Measurements from ENCODE around the gene GORASP1.

The GORASP1 gene

GRCh38 chr3:39101022-39101689 lies 6.3 kb downstream of the GORASP1 start:
- peak; percentile 63 for DNase-seq

DNA sequence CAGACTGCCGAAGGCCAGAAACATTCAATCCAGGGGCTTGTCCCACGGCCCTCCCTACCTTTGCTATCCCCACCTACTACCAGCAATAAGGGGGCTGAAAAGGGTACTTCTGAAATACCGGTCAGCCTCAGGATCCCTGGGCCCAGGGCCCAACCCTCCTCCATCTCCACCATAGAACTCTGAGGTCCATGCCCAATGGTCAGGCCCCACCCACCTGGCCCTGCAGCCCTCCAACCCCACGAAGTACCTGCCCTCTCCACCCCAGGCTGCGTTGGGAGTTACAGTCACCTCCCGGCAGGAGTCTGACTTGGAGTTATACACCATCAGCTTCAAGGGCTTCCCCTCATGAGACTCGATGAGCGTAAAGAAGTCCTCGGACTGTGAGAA lies 6.9 kb downstream of the GORASP1 start:
- no peak for DNase-seq

DNA sequence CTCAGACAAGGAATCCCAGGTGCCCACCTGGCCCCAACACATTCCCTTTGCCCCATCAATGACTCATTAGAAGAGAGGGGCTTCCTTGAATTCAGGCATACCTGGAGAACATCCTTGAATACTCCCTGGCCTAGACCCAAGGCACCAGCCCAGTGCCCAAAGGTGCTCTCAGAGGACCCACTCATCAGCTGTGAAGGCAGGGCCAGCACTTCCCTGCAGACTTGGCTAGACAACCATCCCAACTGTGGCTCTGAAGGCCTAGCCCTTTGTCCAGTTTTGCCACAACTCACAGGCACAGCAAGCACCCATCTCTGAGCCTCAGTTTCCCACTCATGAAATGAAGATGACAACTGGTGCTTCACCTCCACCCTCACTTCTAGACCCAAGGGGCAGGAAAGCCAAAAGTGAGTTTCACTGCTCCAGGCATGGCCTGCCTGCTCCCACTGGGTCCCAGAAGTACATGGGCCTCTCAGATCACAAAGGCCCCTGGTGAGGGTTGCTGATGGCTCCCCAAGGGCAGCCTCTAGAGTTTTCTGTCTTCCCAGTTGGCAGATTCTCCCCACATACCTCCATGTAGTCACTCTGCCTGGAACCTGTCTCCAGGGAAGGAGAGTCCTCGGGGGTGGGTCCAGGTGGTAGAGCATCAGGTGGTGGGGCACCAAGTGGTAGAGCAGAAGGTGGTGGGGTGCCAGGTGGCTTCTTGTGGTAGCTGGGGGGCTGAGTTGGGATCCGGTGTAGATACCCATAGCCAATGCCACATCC lies 7.5 kb downstream of the GORASP1 start:
- DNase-seq: no peak

DNA sequence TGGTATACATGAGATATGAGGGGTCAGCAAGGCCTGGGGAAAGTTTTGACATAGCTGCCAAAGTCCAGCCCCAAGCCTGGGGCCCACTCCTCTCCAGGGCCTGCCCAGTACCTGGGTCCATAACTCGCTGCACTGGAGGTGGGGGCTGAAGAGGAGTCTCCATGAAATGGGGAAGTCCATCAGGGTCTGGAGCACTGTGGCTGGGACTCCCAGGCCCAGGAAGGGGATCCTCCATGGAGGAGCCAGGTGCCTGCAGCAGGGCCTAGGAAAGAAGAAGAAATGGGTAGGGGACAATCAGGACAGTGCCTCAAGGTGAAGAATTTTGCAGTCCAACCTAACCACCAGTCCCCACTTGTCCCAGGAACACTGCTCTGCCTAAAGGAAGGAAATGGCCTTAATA lies 8.2 kb downstream of the GORASP1 start:
- DNase-seq: no peak

- DNase-seq: no peak
Measured at GRCh38 chr3:39098473-39099000, 8.9 kb downstream of the GORASP1 start.

- DNase-seq: no peak
Measured at GRCh38 chr3:39097716-39098472, 9.5 kb downstream of the GORASP1 start.

DNA sequence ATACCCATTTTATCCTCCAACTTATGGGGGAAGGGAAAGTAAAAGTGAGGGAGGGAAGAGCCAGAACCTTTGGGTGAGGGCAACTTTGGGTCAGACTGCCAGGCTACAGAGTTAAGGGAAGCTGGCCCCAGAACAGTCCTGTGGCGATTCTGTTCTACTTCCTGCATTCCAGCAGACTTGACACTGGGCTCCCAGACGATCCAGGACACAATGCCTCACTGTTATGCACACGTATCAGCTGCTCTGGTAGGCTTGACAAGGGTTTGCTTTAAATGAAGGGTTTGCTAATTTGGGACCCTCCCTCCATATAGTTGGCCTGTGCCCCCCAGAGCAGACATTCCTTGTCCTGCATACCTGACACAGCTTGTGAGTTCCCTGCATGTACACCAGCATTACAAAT lies 10.7 kb downstream of the GORASP1 start:
- no peak for DNase-seq

DNA sequence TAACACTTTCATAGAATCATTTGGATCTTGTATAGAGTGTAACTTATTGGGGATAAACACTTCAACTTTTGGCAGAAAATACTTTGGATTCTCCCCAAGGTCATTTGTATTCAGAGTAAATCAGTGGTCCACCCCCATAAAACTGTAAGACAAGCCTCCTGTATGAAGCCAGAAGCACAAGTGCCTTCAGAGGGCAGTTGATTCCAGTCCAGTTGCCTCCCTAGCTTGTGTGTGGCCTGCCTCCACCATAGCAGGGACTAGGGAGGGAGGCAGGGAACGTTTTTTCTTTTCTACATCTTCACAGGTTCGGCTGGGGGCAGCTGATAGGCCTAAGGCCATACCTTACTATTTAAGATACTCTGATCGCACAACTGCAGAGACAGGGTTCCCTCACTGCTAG lies 11.6 kb downstream of the GORASP1 start:
- DNase-seq: no peak

GRCh38 chr3:39094851-39095677 lies 12.4 kb downstream of the GORASP1 start:
- no peak for DNase-seq

GRCh38 chr3:39090922-39091321 lies 16.5 kb downstream of the GORASP1 start:
- no peak for DNase-seq

DNA sequence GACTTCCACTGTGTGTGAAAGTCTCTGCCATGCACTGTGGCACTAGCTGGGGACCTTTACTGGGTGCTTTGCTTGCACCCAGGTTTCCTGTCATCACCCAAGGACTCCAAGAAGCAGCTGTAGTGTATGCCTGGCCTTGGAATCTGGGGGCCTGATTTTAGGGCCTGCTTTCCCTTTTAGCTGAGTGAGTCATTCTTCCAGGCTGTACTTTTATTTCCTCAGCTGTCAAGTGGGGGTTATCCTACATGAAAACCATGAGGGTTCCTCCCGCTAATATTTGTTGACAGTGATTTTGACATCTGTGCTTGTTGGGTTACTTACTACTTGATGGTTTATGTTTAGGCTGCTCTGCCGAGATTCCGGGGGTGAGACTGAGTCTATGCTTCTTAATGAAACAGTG lies 18.5 kb downstream of the GORASP1 start:
- DNase-seq: no peak

- no peak for DNase-seq
Measured at GRCh38 chr3:39088456-39088855, 19.0 kb downstream of the GORASP1 start.

DNA sequence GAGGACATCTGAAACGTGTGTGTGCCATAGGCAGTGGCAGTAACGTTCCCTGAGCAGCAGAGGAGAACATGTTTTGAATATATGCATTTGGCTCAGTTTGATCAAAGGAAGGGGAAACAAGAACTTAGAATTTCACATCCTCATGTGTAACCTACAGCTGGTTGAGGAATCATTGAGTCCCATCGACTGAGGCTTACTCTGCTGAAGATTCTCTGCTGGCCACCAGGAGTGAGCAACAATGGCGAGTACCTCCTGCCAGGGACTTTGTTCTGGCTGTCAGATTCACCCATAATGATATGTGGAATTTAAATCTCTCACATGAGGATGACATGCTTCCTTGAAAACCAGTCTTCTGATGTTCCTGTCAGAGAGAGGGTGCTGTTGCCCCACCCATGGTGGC lies 21.3 kb downstream of the GORASP1 start:
- no peak for DNase-seq

GRCh38 chr3:39082666-39083313 lies 24.6 kb downstream of the GORASP1 start:
- no peak for DNase-seq

- DNase-seq: no peak
Measured at GRCh38 chr3:39080026-39080425, 27.4 kb downstream of the GORASP1 start.

DNA sequence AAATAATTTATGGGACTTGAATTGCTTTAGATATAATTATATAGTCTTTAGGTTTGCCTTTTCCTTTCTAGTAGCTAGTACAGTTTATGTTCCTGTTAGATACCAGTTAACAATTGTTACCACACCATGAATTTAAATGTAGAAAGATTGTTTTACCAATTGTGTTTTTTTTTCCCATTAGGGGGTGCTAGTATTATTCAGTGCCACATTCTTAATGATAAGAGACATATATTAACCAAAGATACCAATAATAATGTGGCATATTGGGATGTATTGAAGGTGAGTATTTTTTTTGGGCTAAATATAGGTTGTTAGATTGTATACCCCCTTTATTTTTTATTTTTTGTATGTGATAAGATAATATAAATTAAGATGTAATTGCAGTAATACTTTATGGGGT lies 27.9 kb downstream of the GORASP1 start:
- DNase-seq: no peak

GRCh38 chr3:39075910-39076309 lies 31.5 kb downstream of the GORASP1 start:
- DNase-seq: no peak

GRCh38 chr3:39068556-39068955 lies 38.9 kb downstream of the GORASP1 start:
- DNase-seq: no peak

DNA sequence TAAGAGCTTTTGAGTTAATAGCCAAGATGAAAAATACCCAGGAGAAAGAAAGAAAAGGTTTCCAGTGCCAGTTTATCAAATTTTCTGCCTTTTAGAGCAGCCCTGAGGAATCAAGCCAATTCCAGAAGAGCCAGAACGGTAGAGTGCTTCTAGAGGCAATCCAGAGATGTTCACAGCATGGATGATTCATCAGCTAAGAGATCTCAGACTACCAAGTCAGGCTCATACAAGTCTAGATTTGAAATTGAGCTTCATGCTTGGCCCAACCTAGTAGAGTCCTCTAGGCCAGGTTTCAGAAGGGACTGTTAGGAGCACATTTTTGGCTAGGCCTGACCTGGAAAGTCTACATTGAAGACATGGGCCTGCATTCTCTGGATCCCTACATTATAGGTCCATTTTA lies 40.1 kb downstream of the GORASP1 start:
- DNase-seq: no peak

- peak; percentile 30 for DNase-seq
Measured at GRCh38 chr3:39065197-39065596, 42.2 kb downstream of the GORASP1 start.

DNA sequence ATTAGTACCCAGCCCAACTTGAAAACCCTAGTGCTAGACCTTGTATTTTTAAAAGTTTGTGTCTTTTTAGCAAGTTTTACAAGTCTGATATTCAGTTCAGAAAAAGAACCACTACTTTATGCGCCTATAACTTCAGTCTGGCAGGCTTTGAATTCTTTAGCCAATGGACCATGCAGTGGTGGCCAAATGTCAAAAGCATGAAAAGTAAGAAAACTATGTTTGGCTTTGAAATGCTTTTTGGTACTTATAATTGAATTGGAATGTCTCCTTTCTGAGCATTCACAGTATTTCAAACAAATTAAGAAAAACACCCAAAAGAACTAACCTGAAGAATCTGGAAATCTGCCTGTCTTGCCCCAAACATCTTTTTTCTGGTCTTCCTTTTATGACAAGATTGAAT lies 42.8 kb downstream of the GORASP1 start:
- DNase-seq: no peak

- no peak for DNase-seq
Measured at GRCh38 chr3:39063143-39063542, 44.3 kb downstream of the GORASP1 start.

All from CD4-positive, alpha-beta T cell treated with Interleukin-10 for 1 hour (primary cell).